Stimulated activated CD4-positive, alpha-beta T cell treated with anti-CD3 and anti-CD28 coated beads, Interleukin-2, amount 100 ng/mL, for 24 hours (primary cell): Measurements from ENCODE around the gene PLK5.
"Not testable (repeated sequence)": the region's sequence is repeated elsewhere in the genome, so short reads cannot be mapped to it uniquely, and the experiment has no call there.

ENCODE experiments used
- DNase-seq, 2 donors: peaks; one replicate each; pipeline ENCODE4 v3.0.0-alpha.2; 2020

PLK5 gene

GRCh38 chr19:1509602-1510441 is 14.1 kb upstream of the PLK5 start:
- no peak for DNase-seq

GRCh38 chr19:1510442-1510806 is 13.5 kb upstream of the PLK5 start:
- no peak for DNase-seq

GRCh38 chr19:1510807-1511206 is 13.1 kb upstream of the PLK5 start:
- no peak for DNase-seq

GRCh38 chr19:1511318-1512317 is 12.3 kb upstream of the PLK5 start:
- DNase-seq = no peak

DNA sequence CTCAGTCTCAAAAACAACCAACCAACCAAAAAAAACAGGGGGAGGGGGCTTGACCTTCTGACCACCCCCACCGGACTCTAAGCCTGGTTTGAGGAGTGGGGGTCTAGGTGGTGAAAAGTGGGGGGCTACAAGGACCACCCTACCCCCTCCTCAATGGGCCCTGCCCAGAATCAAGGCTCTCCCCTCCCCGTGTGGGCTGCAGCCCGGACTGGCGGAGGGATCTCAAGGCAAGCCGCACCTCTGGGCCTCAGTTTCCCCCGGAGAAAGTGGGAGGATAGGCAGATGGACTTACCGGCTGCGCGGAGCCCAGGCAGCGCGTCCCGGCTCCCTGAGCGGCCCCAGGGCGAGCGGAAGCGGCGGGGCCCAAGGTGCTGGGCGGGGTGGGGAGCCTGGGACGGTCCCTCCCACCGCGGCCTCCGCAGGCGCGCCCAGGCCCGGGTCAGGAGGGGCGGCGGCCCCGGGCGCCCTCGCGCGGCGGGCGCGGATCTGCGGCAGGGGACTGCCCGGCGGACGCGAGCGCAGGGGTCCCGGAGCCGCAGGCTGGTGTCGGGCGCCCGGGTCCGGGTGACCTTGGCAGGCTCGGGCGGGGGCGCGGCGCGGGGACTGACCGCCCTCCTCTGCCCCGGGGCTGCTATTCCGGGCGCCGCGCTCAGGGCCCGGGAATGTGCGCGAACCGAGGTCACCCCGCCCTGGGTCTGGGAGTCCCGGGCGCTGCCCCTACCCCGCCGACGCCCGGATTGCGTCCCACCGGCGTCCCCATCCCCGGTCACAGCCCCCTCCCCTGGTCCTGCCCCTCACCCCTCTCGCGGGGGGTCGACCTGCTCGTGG is 11.0 kb upstream of the PLK5 start, which contains the start of gene ADAMTSL5:
ADAMTSL5 (minus strand) TSS at position 349 of the 828 bp plus-strand sequence. CDS start 2,076 bp downstream, outside the sequence.
- DNase-seq = peak; percentile 74 to 83

DNA sequence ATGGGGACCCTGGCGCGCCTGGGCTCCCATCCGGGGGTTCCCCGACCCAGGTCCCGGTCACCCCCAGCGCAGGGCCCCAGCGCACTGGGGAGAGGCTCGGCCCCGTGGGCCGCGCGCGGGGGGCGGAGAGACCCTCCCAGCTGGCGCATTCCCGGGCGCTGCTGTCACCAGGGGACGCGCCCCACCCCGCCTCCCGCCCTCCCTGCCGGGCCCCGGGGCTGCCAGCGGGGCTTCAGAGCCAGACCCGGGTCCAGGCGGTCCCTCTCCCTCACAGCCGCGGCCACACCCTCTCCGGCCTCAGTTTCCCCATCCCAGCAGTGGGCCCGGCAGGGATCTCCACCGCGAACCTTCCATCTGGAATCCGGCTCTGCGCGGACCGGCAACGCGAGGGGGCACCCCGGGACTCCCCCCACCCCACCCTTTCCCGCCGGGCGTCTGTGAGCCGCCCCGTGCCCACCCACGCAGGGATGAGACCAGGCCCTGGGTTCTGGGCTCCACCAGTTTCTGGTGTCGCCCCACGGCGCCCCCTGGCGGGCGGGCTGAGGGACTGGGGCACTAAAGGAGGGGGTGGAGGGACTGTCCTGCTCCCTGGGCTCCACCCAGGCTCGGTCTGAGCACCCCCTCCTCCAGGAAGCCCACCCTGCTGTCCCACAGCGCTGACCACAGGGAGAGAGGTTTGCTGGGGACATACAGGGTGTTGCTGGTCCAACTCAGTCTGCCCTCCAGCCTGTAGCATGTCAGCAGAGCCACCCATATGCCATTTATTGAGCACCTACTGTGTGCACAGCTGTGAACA is 10.2 kb upstream of the PLK5 start:
- peak; percentile 75 to 76 for DNase-seq

DNA sequence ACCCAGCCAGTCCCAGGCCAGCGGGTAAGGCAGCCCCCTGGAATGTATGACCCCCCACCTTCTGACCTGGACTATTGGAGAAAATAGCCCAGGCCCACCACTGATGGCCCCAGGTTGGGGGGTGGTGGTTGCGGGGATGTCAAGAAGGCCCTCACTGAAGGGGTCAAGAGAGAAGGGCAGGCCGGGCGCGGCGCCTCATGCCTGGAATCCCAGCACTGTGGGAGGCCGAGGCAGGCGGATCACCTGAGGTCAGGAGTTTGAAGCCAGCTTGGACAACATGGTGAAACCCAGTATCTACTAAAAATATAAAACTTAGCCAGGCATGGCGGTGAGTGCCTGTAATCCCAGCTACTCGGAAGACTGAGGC is 9.6 kb upstream of the PLK5 start:
- DNase-seq = no peak

DNA sequence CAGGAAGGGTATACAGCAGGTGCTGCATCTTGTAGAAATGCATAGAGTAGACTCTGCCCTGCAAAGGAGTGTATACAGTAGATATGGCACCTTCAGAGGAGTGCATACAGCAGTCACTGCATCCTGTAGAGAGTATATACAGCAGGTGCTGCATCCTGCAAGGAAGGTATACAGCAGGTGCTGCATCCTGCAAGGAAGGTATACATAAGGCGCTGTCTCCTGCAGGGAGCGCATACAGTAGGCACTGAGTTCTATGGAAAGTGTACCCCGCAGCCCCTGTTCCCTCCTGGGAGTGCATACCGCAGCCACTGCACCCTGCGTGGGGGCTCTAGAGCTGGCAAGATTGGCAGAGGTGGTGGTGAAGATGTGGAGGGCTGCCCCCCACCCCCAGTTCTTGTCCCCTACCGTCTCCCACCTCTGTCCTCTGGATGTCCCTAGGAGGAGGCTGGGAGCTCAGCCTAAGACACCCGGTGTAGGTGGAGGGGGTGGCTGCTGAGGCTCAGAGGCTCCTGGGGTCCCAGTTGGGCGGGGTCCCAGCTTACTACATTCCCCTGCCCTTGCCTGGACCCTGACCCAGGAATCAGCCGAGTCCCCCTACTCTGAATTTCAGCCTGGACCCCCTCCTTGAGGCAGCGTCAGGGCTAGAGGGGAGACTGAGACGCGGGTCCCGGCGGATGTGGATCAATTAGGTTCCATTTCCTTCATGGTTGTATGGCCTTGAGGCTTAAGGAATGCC is 8.7 kb upstream of the PLK5 start:
- DNase-seq = no peak

GRCh38 chr19:1516395-1516753 is 7.5 kb upstream of the PLK5 start:
- DNase-seq = no peak

DNA sequence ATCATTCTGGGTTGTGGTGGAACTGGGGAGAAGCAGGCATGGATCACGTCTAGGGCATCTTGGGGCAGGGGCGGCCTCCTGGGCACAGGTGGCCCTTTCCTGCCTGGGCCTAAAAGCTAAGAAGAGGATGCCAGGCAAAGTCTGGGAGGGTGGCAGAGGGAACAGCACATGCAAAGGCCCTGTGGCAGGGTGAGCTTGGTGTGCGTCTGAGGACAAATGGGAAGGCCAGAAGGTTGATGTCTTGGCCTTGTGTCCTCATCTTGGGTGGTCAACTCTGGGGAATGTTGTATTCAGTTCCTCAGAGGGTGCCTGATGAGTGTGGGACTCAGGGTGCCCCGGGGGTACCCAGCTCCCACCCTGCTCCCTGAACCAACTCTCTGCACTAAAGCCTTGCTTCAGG is 5.4 kb upstream of the PLK5 start:
- DNase-seq = no peak

DNA sequence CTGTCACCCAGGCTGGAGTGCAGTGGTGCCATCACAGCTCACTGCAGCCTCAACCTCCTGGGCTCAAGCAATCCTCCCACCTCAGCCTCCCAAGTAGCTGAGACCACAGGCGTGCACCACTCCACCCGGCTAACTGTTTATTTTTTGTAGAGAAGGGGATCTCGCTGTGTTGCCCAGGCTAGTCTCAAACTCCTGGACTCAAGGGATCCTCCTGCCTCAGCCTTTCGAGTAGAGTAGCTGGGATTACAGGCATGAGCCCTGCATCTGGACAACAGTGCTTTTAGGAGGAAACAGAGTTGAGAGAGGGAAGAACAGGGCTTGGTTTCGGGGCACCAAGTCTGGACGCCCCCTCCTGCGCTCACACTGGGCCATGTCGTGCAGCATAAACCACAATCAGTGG is 4.1 kb upstream of the PLK5 start:
- not testable (repeated sequence) for DNase-seq

DNA sequence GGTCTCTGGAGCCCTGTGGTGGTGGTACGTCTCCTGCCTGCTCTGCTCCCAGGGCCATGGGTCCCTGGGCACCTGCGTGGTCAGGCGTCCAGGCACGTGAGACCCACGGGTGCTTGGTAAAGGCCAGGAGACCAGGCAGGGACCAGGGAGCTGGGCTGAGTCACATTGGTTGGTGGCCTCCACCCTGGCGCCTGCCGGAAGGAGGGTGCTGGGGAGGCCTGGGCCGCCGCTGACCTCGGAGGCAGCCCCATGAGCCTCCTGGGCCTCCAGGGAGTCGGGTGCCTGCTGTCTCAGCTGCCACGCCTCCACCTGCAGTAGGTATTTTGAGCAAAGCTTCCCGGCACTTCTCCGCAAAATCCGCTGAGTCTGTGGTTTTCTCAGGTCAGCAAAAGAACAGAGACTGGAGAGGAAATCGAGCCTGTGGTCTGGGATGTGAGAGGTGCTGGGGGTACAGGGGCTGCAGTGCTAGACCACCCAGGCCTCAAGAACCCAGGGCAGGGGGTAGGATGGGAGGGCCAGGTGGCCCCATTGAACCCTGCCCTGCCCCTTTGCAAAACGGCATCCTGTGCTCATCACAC is 3.6 kb upstream of the PLK5 start:
- no peak for DNase-seq

DNA sequence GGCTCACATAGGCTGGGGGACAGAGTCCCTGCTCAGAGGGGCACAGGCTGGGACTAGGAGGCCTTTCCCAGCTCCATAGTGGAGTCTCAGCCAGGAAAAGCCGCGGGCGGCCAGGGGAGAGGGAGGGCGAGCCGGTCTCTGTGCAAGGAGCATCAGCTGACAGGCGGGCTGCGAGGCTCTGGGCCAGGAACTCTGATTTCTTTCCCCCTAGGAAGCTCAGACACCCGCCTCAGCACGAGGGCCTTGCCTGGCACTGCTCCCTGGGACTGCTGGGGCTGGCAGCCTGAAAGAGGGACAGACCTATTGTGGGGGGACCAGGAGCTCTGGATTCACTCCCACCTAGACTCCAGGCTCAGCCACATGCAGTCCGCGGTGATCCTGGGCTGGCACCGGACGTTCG is 2.2 kb upstream of the PLK5 start:
- no peak for DNase-seq

DNA sequence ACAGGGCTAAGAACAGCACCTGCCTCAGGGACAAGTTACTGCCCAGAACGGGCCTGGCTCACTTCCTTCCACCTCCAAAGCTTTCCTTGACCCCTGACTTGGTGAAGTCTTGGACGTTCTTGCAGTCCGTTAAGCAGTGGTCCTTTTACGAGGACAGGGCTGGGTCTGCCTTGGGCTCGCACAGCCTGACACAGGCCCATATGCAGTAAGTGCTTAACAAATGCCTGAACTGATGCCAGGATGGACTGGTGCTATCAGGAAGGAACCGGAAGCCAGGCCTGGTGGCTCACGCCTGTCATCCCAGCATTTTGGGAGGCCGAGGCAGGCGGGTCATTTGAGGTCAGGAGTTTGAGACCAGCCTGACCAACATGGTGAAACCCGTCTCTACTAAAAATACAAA is 1.8 kb upstream of the PLK5 start:
- no peak for DNase-seq

GRCh38 chr19:1522838-1523237 is 1.0 kb upstream of the PLK5 start:
- DNase-seq = no peak

- DNase-seq = no peak
Observed at GRCh38 chr19:1524287-1524971, 552 bp downstream of the PLK5 start.

DNA sequence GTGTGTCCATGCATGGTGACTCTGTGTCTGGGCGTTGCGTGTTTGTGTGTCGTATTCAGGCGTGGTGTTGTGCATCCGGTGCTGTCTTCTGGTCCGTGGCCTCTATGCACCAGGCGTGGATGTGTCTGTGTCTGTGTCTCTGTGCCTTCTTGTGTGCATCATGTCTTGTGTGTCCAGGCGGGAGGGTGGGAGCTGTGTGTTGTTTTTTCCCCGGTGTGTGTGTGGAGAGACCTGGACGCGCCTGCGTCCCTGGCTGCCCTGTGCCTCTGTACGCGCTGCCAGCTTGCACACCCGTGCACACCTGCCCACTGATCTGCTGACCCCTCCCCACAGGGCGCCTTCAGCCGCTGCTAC is 1.1 kb downstream of the PLK5 start:
- no peak for DNase-seq

DNA sequence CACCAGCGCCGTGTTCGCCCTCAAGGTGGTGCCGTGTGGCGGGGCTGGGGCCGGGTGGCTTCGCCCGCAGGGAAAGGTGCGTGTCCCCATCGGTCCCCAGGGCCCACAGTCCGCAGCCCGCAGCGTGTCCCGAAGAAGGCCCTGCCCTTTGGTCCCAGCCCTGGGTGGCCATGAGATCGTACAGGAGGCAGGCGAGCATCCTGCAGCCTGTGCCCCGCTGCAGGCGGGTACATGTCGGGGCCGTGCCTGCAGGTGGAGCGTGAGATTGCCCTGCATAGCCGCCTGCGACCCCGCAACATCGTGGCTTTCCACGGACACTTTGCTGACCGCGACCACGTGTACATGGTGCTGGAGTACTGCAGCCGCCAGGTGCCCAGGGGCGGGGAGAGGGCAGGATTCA is 1.5 kb downstream of the PLK5 start:
- no peak for DNase-seq

GRCh38 chr19:1526066-1526778 is 2.3 kb downstream of the PLK5 start:
- DNase-seq = no peak
